HG03575 (cell line): Measurements from ENCODE around the gene NEK1.

Source experiments
- ATAC-seq: cut with Tn5 transposase; IDR thresholded peaks from one replicate; pipeline ENCODE4 v1.9.1; 2021; ENCODE audit not compliant: unreplicated experiment, insufficient number of reproducible peaks, low FRiP score; ENCODE audit errors: extremely low read depth

NEK1 gene

DNA sequence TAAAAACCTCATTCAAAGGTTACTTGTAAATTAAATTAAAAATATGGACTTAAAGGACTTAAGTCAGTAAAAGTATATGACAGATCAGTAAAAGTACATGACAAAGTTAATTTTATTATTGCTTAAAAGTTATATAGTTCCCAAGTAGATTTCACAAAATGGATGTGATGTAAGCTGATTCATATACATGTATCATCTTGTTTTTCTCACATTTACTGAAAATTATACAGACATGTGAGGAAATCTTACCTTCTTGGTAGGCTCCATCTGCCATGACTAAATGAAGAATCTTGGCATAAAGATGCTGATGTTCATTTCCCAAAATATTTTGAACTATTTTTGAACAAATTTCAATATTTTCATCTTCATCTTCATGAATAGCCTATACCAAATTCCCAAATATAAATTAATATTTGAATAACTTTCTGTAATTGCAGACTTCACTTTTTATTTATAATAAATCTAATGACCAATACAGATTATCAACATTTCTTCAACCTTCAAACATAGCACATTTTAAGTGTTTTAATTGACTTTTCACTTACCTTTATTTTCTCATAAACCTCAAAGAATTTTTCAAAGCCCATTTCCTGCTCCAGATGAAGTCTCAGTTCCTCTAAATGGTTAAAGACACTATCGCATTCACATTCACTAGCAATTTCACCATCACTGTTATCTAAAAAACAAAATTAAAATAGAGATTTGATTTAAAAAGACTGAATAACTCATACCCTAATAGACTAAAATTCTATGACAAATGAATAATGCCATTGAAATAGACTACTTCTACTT lies 212.2 kb downstream of the NEK1 start:
- ATAC-seq, result no peak

DNA sequence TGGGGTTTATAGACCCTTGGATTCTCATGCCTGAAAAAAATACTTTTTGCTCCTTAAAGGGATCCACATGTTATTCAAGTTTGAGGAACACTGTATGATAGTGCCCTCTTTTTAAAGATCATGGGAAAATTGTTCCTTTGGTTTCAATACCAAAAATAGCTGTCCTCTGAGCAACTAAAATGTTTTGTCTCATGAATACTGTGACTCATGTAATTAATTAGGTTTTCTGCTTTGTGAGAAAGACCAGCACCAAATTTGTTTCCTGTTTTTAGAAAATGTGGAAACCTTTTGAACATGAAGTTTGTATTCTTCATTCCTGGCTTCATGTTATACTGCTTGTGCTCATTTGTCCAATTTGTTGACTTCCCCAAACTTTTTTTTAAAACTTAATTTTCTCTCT lies 214.1 kb downstream of the NEK1 start:
- ATAC-seq, result no peak

DNA sequence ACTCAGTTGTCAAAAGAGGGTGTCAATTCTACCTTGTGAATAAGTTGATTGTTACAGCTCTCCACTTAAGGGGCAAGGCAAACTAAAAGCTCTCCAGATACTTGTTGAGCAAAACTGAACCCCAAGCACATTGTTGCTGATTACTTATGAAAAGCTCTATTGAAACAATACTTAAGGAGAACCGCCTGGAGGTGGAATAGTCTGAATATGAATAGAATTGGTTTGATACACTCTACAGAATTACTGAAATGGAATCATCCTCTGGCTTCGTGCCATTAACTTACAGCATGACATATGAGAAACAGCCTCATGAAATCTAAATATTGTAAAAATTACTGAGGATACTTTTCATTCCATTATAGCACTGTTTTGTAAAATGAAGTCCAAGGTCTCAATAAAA lies 214.6 kb downstream of the NEK1 start:
- ATAC-seq, result no peak

DNA sequence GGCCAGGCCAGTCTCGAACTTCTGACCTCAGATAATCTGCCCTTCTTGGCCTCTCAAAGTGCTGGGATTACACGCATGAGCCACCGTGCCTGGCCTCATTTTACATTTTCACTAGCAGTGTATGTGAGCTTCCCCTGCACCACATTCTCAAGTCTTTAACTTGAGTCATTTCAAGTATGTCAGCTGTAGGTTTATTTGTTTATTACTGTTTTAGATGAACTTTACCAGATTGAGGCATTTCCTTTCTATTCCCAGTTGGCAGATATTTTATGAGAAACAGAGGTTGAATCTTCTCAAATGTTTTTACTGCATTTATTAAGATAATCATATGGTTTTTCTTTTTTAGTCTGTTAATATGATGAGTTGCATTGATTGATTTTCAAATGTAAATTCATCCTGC lies 227.0 kb downstream of the NEK1 start:
- ATAC-seq, result no peak

DNA sequence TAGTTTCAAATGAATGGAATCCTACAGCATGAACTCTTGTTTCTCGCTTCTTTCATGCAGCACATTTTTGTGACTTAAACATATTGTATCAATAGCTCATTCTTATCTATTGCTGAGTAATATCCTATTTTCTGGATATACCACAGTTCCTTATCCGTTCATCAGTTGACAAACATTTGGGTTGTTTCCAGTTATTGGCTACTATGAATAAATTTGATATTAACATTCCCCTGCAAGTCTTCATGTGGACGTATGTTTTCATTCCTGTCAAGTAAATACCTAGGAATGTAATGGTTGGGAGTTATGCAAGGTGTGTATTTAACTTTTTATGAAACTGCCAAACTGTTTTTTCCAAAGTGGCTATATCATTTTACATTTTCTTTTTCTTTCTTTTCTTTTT lies 227.6 kb downstream of the NEK1 start:
- no peak for ATAC-seq

DNA sequence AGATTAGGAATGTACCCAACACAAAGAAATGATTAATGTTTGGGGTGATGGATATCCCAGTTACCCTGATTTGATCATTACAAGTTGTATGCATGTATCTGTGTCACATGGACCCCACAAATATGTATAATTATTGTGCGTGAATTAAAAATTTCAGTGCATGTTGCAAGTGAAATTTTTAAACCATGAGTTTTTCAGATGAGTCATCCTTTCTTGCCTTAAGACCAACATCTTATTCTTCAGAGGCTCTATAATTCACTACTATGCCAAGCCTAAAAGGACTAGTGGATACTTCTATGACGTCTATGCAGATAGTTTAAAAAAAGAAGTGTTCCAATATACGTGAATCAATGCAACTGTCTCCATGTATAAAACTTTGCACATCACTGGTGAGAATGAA lies 228.7 kb downstream of the NEK1 start:
- ATAC-seq, result no peak

DNA sequence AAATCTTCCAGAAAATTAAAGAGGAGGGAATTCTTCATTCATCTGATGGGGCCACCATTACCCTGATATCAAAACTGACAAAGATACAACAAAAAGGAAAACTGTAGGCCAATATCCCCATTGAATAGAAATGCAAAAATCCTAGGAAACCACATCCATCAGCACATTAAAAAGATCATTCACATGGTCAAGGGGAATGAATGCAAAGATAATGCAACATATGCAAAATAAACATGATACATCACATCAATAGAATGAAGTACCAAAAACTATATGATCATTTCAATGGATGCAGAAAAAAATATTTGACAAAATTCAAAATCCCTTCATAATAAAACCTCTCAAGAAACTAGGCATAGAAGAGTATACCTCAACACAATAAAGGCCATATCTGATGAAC lies 232.7 kb downstream of the NEK1 start:
- ATAC-seq, result no peak

DNA sequence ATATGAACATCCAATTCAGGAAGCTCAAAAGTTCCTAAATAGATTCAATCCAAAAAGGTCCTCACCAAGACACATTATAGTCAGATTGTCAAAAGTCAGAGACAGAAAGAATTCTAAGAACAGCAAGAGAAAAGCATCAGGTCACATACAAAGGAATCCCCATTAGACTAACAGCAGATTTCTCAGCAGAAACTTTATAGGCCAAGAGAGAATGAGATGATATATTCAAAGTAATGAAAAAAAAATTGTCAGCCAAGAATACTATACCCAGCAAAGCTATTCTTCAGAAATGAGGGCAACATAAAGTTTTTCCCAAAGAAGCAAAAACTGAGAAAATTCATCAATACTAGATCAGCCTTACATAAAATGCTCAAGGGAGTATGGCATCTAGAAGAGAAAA lies 235.0 kb downstream of the NEK1 start:
- ATAC-seq, result no peak

DNA sequence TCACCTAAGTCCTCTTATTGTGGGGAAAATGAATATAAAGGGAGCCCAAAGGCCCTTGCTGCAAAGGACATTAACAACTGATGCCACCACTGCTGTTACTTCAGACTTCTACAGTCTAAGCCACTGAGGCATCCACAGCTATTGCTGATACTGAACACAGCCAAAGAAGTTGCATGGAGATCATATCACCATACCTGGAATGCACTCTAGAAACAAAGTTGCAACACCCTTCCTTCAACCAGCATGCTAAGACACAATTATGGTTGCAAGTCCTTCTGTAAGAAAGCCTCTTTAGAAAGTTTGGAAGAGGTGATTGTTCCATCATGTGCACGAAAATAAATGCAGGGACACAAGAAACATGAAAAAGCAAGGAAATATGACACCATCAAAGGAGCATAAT lies 236.0 kb downstream of the NEK1 start:
- no peak for ATAC-seq

DNA sequence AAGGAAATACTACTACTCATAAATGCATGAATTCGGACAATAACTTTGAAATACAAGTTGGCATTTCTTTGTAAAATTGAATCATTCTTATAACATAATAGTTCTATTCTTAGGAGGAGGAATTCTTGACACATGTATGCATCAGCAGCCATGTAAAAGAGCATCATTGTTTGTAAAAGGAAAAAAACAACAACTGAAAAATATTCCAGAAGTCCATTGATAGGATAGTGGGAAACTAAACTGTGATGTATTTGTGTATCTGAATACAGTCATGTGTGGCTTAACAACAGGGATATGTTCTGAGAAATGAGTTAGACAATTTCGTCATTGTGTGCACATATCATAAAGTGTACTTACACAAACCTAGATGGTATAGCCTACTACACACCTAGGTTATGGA lies 239.6 kb downstream of the NEK1 start:
- ATAC-seq, result no peak

DNA sequence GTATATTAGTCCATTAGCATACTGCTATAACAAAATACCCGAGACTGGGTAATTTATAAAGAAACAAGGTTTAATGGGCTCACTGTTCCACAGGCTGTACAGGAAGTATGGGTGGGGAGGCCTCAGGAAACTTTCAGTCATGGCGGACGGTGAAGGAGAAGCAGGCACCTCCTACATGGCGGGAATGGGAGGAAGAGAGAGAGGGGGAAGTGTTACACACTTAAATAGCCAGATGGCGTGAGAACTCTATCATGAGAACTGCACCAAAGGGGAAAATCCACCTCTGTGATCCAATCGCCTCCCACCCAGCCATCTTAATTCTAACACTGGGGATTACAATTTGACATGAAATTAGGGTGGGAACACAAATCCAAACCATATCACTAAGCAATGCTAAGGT lies 242.7 kb downstream of the NEK1 start:
- no peak for ATAC-seq

DNA sequence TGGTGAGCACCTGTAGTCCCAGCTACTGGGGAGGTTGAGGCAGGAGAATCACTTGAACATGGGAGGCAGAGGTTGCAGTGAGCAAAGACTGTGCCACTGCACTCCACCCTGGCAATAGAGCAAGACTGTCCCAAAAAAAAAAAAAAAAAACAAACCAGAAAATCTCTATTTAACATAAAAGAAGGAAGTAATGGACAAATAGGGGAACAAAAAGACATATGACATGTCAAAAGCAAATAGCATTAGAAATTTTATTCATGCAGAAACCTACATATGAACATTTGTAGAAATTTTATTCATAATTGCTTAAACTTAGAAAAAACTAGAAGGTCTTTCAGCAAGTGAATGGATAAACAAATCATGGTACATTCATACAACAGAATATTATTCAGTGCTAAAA lies 244.6 kb downstream of the NEK1 start:
- no peak for ATAC-seq

DNA sequence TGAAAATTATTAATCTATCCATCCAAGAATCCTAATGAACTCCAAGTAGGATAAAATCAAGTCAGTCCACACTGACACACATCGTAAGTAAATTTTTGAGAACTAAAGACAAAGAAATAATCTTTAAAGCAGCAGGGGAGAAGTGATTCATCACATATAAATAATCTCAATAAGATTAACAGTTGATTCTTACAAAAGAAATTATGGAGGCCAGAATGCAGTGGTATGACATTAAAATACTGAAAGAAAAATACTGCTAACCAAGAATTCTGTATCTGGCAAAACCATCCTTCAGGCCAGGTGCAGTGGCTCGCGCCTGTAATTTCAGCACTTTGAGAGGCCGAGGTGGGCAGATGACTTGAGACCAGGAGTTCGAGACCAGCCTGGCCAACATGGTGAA lies 245.6 kb downstream of the NEK1 start:
- no peak for ATAC-seq

DNA sequence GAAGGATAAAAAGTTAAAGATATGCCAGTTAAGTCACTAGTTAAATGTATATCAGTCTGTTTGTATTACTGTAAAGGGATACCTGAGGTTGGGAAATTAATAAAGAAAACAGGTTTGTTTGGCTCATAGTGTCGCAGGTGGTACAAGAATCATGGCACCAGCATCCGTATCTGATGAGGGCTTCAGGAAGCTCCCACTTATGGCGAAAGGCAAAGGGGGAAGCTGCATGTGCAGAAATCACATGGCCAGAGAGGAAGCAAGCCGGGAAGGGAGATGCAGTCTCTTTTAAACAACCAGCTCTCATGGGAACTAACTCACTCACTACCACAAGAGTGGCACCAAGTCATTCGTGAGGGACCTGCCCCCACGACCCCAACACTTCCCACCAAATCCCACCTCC lies 249.8 kb downstream of the NEK1 start:
- no peak for ATAC-seq

DNA sequence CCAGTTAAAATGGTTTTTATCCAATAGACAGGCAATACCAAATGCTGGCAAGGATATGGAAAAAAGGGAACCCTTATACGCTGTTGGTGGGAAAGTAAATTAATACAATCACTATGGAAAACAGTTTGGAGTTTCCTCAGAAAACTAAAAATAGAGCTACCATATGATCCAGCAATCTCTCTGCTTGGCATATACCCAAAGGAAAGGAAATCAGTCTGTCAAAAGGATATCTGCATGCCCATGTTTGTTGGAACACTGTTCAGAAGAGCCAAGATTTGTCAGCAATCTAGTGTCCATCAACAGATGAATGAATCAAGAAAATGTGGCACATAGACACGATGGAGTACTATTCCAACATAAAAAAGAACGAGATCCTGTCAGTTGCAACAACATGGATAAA lies 250.6 kb downstream of the NEK1 start:
- ATAC-seq, result no peak

DNA sequence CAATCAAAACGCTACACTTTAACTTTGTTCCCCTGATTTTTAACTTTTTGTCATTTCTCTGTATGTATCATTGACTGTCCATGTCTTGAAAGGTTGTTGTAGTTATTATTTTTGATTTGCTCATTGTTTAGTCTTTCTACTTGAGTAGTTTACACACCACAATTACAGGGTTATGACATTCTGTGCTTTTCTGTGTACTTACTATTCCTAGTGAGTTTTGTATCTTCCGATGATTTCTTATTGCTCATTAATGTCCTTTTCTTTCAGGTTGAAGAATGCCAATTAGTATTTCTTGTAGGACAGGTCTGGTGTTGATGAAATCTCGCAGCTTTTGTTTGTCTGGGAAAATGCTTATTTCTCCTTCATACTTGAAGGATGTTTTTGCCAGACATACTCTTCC lies 252.4 kb downstream of the NEK1 start:
- no peak for ATAC-seq

DNA sequence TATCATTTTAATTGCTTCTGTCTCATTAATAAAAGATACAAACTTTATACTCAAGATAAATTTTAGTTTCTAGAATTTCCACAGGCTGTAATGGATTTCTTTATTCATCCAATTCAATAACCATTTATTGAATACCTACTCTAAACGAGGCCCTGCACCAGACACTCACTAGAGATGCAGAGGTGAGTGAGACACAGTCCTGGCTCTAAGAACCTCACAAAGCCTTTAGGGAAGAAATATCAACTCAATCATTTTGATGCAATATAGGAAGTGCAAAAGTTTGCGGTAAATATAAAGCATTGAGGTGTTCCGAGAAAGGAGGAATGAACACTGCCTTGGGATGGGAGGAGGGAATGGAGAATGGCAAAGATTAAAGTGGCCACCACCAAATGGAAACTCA lies 260.0 kb downstream of the NEK1 start:
- ATAC-seq, result no peak

DNA sequence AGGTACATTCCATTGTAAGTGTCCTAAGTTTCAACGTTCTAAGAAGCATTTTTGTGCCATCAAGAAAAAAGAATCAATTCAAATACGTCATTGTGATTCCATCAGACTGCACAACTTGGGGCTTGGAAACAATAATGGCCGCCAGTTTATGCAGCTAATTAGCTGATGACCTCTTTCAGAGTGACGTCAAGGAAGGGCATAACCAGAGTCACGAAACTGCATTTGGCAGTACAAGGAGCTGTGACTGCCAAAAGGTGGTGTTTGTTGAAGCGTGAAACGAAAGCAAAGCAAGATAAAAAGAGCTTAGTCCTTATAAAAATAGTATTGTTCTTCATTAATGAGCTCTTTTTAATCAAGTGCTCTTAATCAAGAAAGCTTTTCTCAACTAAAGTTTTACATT lies 260.5 kb downstream of the NEK1 start:
- ATAC-seq, result no peak

DNA sequence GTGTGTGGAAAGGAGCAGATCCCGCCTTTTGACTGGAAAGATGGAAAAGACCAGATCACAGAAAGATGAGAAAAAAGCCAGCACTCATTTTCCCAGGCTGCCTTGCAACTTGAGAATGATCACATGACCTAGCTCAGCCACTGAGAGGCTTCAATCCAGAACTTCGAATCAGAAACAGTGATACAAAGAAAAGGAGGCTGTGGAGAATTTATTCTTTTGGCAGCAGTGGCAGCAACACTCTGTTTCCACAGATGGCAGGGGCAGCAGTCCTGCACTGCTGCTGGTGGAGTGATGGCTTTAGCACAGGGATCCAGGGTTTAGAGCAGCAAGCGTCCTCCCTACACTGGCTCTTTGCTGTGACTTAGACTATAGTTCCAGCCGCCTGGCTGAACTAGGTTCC lies 263.8 kb downstream of the NEK1 start:
- no peak for ATAC-seq

DNA sequence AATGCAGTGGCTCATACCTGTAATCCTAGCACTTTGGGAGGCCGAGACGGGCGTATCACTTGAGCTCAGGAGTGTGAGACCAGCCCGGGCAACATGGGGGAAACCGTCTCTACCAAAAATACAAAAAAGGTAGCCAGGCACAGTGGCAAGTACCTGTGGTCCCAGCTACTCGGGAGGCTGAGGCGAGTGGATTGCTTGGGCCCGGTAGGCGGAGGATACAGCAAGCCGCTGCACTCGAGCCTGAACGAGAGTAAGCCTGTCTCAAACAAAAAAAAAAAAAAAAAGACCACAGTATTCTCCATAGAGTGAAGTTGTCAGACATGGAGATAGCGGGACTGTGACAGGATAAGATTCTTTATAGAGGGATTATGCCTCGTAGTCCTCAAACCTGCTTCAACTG lies 265.5 kb downstream of the NEK1 start:
- ATAC-seq, result no peak

DNA sequence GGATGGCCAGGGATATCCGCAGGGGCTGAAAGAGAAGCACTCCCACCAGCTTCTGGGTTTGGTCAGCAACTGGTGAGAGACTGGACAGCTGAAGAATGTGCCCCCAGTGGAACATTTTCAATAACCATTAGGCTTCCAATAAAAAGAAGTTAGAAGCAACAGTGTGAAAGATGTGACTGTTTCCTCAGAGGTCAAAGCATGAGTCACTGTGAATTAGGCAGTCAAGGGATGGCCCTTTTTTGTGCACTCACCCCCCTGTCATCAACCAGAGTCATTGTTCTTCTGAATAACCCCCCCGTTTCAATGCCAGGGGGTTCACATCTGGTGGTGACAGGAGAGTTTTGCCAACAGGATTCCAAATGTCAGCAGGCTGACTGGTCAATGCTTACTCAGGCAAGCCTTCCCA lies 267.1 kb downstream of the NEK1 start:
- no peak for ATAC-seq
